Measurements from ENCODE around the gene DDX1. TPM values are rescaled to one million over a fixed set of nuclear protein-coding genes. Genes with fewer than 3 reads are reported as not detected.

The DDX1 gene
- polyA plus RNA-seq, 1 experiment = 49.6 TPM

DNA sequence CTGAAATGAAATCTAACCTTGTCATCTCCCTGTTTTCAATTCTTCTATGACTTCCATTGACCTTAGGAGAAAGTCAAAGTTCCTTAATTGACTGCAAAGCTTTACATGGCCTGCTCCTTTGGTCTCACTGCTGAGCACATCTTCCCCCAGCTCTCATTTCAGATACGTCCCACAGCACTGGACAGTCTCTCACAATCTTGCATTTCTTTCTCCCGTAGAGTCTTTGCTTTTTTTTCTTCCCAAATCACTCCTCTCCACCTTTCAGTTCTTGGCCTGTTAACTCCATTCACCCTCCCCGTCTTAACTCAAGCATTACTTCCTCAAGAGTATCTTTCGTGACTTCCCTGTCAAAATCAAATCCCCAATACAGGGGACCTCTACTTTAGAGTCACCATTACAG is 67.2 kb downstream of the DDX1 start:
- CTCF ChIA-PET = interaction anchor here (1.3 kb wide), 1 partner anchor 8 kb away, joined by 3 read pairs; no protein-coding TSS in a partner anchor

DNA sequence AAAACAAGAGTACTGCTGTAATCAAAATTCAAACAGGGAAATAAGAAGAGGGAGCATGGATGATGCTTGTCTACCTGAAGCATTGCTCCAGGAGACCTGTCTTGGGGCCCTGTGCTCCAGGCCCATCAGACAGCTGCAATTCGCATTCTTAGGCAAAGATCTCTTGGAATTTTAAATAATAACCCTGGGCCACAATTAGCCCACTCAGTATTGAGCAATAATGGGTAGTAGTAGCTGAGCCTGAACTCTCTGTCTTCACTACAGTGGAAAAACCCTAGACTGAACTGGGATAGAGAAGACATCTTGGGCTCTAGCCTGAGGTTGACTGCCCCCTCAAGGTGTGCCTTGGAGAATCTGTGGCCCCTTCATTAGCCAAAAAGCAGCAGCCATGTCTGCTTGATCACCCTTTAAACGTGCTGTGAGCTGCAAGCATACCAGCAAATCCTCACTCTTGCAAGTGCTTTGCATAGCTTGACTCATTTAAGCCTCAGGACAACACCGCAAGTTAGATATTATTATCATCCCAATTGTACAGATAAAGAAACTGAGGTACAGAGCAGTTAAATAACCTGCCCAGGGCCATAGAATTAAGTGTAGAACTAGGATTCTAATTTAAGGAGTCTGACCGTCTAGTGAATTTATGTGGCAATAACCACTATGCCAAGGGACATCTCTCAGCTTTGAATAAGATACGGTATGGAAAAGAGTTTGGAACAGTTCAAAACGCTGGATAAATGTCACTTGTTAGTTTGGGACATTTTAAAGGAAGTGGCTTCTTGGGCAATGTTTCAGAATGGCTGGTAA is 69.0 kb downstream of the DDX1 start:
- TF ChIP-seq, protein P1, sequence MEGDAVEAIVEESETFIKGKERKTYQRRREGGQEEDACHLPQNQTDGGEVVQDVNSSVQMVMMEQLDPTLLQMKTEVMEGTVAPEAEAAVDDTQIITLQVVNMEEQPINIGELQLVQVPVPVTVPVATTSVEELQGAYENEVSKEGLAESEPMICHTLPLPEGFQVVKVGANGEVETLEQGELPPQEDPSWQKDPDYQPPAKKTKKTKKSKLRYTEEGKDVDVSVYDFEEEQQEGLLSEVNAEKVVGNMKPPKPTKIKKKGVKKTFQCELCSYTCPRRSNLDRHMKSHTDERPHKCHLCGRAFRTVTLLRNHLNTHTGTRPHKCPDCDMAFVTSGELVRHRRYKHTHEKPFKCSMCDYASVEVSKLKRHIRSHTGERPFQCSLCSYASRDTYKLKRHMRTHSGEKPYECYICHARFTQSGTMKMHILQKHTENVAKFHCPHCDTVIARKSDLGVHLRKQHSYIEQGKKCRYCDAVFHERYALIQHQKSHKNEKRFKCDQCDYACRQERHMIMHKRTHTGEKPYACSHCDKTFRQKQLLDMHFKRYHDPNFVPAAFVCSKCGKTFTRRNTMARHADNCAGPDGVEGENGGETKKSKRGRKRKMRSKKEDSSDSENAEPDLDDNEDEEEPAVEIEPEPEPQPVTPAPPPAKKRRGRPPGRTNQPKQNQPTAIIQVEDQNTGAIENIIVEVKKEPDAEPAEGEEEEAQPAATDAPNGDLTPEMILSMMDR (IDR thresholded peaks at IDR 0.05; ENCODE audit: insufficient read depth, low read depth, low read length) = no peak
- ChIA-PET CTCF (no interaction called here), POLR2A (no interaction called here)
- H3K27me3 ChIP-seq (ENCODE audit: control insufficient read depth, insufficient read depth, low read length) = no peaks in the 10 kb centered on the region; the same call in 1 of the 2 replicates
- H3K36me3 ChIP-seq (ENCODE audit: control insufficient read depth, insufficient read depth, low read length) = no peaks in the 10 kb centered on the region
- H3K4me3 ChIP-seq (ENCODE audit: low read depth, low read length) = no peak overlapping the region
- DNase-seq (ENCODE audit: low read depth) = no peak

More for the DNA sequence above, 67.2 kb downstream of the DDX1 start:
- POLR2A ChIA-PET = no interaction called here
- H3K4me3 ChIP-seq (ENCODE audit: low read depth, low read length) = no peak overlapping the region
- TF ChIP-seq, protein P1 (IDR thresholded peaks at IDR 0.05; ENCODE audit: insufficient read depth, low read depth, low read length) = no peak
- no peak for DNase-seq (ENCODE audit: low read depth)
- peaks cover 1% of the 10 kb centered on the region; the same call in 1 of the 2 replicates for H3K27me3 ChIP-seq (ENCODE audit: control insufficient read depth, insufficient read depth, low read length)
- no peaks in the 10 kb centered on the region for H3K36me3 ChIP-seq (ENCODE audit: control insufficient read depth, insufficient read depth, low read length)

DNA sequence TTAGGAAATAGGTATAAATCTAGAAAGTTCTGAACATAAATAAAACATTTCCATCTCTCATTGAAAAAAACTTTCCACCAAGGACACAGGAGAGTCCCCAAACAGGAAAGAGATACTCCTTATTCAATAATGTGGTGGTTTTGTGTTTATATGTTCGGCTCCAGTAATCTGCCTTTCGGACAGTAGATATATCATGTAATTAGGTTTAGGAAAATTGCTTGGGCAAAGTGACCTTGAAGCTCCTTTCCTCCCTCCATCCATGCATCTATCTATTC is 69.6 kb downstream of the DDX1 start:
- Histone ChIP-seq H3K36me3 (ENCODE audit: control insufficient read depth, insufficient read depth, low read length) (no peaks in the 10 kb centered on the region), H3K27me3 (ENCODE audit: control insufficient read depth, insufficient read depth, low read length) (no peaks in the 10 kb centered on the region; the same call in 1 of the 2 replicates), H3K4me3 (ENCODE audit: low read depth, low read length) (no peak overlapping the region)
- CTCF ChIA-PET = no interaction called here
- POLR2A ChIA-PET = no interaction called here
- TF ChIP-seq, protein P1 (IDR thresholded peaks at IDR 0.05; ENCODE audit: insufficient read depth, low read depth, low read length) = no peak
- no peak for DNase-seq (ENCODE audit: low read depth)

DNA sequence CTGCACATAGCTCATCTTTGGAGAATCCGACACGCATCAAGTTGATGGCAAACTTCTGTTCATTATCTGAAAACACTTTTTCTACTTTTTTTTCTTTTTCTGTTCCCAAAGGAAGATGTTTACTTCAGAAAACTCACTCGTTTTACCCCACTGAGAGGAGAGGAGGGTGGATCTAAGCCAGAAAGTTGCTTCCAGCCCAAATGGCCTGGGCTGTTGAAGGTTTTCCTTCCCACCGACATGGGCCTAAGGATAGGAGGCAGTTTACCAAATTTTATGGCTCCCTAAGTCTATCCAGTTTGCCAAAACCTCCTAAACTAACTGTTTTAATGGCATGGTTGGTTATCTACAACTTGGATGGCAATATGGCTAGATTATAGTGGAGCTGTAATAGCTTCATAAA is 70.4 kb downstream of the DDX1 start:
- Histone ChIP-seq H3K27me3 (ENCODE audit: control insufficient read depth, insufficient read depth, low read length) (no peaks in the 10 kb centered on the region; the same call in 1 of the 2 replicates), H3K4me3 (ENCODE audit: low read depth, low read length) (no peak overlapping the region), H3K36me3 (ENCODE audit: control insufficient read depth, insufficient read depth, low read length) (no peaks in the 10 kb centered on the region)
- no peak for DNase-seq (ENCODE audit: low read depth)
- POLR2A ChIA-PET = no interaction called here
- TF ChIP-seq, protein P1 (IDR thresholded peaks at IDR 0.05; ENCODE audit: insufficient read depth, low read depth, low read length) = no peak
- CTCF ChIA-PET = no interaction called here

DNA sequence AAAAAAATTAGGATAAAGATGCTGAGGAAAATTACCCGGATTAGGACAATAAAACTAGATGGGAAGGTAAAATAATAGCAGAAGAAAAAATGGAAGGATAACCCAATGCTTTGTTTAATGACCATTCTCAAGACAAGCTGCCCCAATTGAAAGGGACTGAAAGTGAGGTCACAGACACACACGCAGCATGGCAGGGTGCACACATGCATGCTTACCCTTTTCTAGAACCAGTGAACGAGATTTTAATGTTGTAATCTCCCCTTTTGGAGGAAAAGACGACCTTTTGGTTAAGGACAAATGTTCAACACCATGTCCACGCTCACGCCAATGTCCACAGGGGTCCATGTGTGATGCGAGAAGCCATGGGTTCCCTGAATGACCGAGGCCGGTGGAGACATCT is 70.9 kb downstream of the DDX1 start:
- TF ChIP-seq, protein P1 (IDR thresholded peaks at IDR 0.05; ENCODE audit: insufficient read depth, low read depth, low read length) = no peak
- Histone ChIP-seq H3K4me3 (ENCODE audit: low read depth, low read length) (no peak overlapping the region), H3K27me3 (ENCODE audit: control insufficient read depth, insufficient read depth, low read length) (no peaks in the 10 kb centered on the region; the same call in 1 of the 2 replicates), H3K36me3 (ENCODE audit: control insufficient read depth, insufficient read depth, low read length) (no peaks in the 10 kb centered on the region)
- CTCF ChIA-PET = interaction anchor here (1.1 kb wide), 1 partner anchor 13 kb away, joined by 3 read pairs; no protein-coding TSS in a partner anchor
- POLR2A ChIA-PET = no interaction called here
- DNase-seq (ENCODE audit: low read depth) = no peak
